Thymus (tissue), 11 donors: Measurements from ENCODE around the gene IFI35. TPM values are rescaled to one million over a fixed set of nuclear protein-coding genes. Genes with fewer than 3 reads are reported as not detected.

Experiments used
- DNase-seq, 9 donors: peaks; one replicate each; pipeline ENCODE4 v3.0.0-alpha.2; 2013; ENCODE audit warnings: low spot score in 9 of 9, low read depth in 6 of 9, missing footprints in 1 of 9
- H3K27ac ChIP-seq, 2 donors: one replicate each; pipeline ENCODE4 v1.5.1; 2013; ENCODE audit warnings: control low read depth in 1 of 2, low read depth in 1 of 2, low read length in 1 of 2, mild to moderate bottlenecking in 1 of 2, moderate library complexity in 1 of 2
- H3K27me3 ChIP-seq, 2 donors: one replicate each; pipeline ENCODE4 v1.5.1; 2013; ENCODE audit warnings: low read length in 1 of 2; ENCODE audit not compliant: control insufficient read depth in 2 of 2, insufficient read depth in 1 of 2
- H3K36me3 ChIP-seq, 2 donors: one replicate each; pipeline ENCODE4 v1.5.1; 2013; ENCODE audit warnings: low read length in 1 of 2, mild to moderate bottlenecking in 1 of 2, moderate library complexity in 1 of 2; ENCODE audit not compliant: control insufficient read depth in 2 of 2, insufficient read depth in 2 of 2
- H3K4me1 ChIP-seq, 2 donors: one replicate each; pipeline ENCODE4 v1.5.1; 2013; ENCODE audit warnings: low read length in 2 of 2; ENCODE audit not compliant: control insufficient read depth in 2 of 2, insufficient read depth in 2 of 2
- H3K4me3 ChIP-seq, 2 donors: one replicate each; pipeline ENCODE4 v1.5.1; 2013; ENCODE audit warnings: low read length in 2 of 2, control low read depth in 1 of 2, mild to moderate bottlenecking in 1 of 2
- H3K9me3 ChIP-seq, 2 donors: one replicate each; pipeline ENCODE4 v1.5.1; 2013; ENCODE audit warnings: low read length in 1 of 2, mild to moderate bottlenecking in 1 of 2; ENCODE audit not compliant: control insufficient read depth in 2 of 2, insufficient read depth in 1 of 2
- WGBS: extraction: QIAGEN DNeasy Blood & Tissue Kit; methylation state at CpG from one replicate; pipeline ENCODE4 v1.1.7; 2013; 5-methylcytosine and 5-hydroxymethylcytosine counted together
- polyA plus RNA-seq: library from polyadenylated mRNA; stranded (reverse); fragments of 200-250 nt; gene quantifications from one replicate; pipeline ENCODE4 v1.2.3, GENCODE V29; 2013
- total RNA-seq: library from RNA; stranded (reverse); fragments of 120-200 nt; gene quantifications from one replicate; pipeline ENCODE4 v1.2.4, GENCODE V29; 2013
- donor health status: healthy.

IFI35 gene
- total and polyA plus RNA-seq, 2 donors, result 47.6 to 53.1 TPM

GRCh38 chr17:43018932-43019331 is 12.3 kb downstream of the IFI35 start:
- Histone ChIP-seq H3K4me1 (peaks cover 27 to 42% of the 10 kb centered on the region in 2 donors), H3K27me3 (peaks cover 0 to 3% of the 10 kb centered on the region in 2 donors), H3K4me3 (peak overlapping the region in 1 of 2 donors; percentile 16), H3K27ac (peak overlapping the region; percentile 6 to 75), H3K9me3 (no peaks in the 10 kb centered on the region), H3K36me3 (peaks cover 28 to 36% of the 10 kb centered on the region in 2 donors)
- WGBS, result 11% methylated on average over 4 of the region's 4 CpGs
- peak in 3 of 9 donors; percentile 28 to 75 (median 33) for DNase-seq

DNA sequence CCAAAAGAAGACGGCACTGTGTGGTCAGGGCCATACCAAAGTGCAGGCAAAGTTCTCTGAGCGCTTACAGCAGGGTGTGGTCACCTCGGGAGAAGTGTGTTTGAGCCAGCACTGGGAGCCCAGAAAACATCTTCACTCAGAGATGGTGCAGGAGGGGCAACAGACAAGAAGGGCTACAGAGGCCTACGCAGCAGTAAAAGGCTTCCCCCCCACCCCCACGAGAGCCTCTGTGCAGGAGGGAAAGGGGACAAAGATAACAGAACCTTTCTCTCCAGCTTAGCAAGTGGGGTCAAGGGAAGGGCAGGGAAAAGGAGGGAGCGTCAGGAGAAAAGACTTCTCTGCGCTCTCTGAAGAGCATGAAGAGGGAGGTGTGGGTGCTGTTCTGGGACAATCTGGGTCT is 12.8 kb downstream of the IFI35 start:
- DNase-seq, result peak in 2 of 9 donors; percentile 17 to 22
- no peaks in the 10 kb centered on the region for H3K9me3 ChIP-seq
- H3K4me1 ChIP-seq, result peaks cover 29 to 45% of the 10 kb centered on the region in 2 donors
- H3K27ac ChIP-seq, result peak overlapping the region in 1 of 2 donors; percentile 75
- H3K27me3 ChIP-seq, result peaks cover 0 to 4% of the 10 kb centered on the region in 2 donors
- H3K36me3 ChIP-seq, result peaks cover 23 to 31% of the 10 kb centered on the region in 2 donors
- H3K4me3 ChIP-seq, result peak overlapping the region in 1 of 2 donors; percentile 16
- WGBS, result 51% methylated on average over 7 of the region's 7 CpGs

DNA sequence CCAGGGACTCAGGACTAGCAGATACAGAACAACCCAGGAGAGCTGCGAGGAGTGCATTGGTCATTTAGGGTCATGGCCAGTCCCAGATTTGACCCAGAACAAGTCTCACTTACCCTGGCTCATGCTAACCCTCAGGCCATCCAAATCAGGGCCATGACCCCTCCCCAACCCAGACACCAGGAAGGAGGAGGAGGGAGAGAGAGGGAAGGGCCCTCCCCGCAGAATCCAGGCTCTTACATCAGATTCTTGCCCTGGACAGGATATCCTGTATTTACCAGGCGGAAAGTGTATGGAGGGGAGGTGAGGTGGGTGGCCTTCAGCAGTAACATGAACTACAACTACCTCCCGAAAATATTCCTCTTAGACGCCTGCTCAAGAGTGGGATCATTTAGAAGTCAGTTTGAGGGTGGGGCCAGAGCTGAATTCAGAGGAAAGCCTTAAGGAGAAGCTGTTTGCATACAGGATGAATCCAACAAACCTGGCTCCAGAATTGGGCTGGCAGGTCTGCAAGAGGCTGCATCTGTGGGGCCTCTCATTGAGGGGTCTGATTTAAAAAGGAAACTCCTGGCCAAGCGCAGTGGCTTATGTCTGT is 13.5 kb downstream of the IFI35 start:
- Histone ChIP-seq H3K27ac (peak overlapping the region in 1 of 2 donors; percentile 75), H3K9me3 (no peaks in the 10 kb centered on the region), H3K4me1 (peaks cover 29 to 50% of the 10 kb centered on the region in 2 donors), H3K4me3 (no peak overlapping the region), H3K27me3 (peaks cover 0 to 10% of the 10 kb centered on the region in 2 donors), H3K36me3 (peaks cover 17 to 24% of the 10 kb centered on the region in 2 donors)
- DNase-seq, result no peak
- WGBS, result 86% methylated on average over 6 of the region's 6 CpGs

DNA sequence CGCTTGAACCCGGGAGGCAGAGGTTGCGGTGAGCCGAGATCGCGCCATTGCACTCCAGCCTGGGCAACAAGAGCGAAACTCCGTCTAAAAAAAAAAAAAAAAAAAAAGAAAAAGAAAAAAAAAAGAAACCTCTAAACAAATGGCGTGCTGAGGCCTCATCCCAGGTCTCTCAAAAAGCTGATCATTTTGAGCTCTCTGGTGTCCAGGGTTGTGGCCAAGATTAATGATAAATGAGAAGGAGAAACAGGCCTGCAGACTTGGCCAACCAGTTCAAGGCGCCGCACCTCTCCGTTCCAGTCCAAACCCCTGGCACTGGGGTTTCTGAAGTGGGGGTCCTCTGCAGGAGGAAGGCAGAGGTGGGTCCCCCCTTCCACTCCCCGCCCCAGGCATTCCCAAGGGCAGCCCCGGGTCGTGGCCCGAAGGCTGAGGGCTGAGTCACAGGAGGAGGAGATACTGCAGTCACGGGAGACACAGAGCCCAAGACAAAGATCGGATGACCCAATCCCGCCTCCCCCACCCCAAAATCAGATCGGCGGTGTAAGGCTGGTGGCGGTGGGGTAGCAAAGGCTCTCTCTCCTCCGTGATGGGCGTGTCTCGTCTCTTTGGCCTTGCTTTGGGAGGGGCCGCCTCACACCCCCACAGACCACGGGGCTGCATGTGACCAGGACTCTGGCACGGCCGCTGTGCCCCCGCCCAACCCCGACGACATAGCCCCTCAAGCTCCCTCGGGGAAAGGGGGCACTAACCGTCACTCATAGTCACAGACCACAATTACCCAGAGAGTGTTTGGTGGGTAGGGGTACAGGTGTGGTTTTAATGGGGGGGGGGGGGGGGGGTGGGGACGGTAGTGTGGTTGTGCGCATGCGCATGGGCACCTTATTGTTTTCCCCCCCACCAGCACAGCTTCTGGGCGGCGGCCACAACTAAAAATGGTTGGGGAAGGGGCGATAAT is 14.5 kb downstream of the IFI35 start:
- peak in 3 of 9 donors; percentile 35 to 51 (median 35) for DNase-seq
- peaks cover 29 to 50% of the 10 kb centered on the region in 2 donors for H3K4me1 ChIP-seq
- H3K27me3 ChIP-seq, result peaks cover 0 to 19% of the 10 kb centered on the region in 2 donors
- no peaks in the 10 kb centered on the region for H3K9me3 ChIP-seq
- H3K4me3 ChIP-seq, result peak overlapping the region; percentile 76 to 90
- peak overlapping the region; percentile 31 to 37 for H3K27ac ChIP-seq
- WGBS, result 36% methylated on average over 39 of the region's 40 CpGs
- peaks cover 8 to 15% of the 10 kb centered on the region in 2 donors for H3K36me3 ChIP-seq

GRCh38 chr17:43021741-43022512 is 15.3 kb downstream of the IFI35 start, which contains the start of gene VAT1:
VAT1 (minus strand) TSS chr17:43022385; CDS start chr17:43022322, 63 bp downstream.
- no peaks in the 10 kb centered on the region for H3K9me3 ChIP-seq
- H3K27me3 ChIP-seq, result peaks cover 0 to 21% of the 10 kb centered on the region in 2 donors
- peaks cover 0 to 9% of the 10 kb centered on the region in 2 donors for H3K36me3 ChIP-seq
- peak within 1 kb of the TSS; percentile 76 to 90 for H3K4me3 ChIP-seq
- H3K4me1 ChIP-seq, result peaks cover 29 to 50% of the 10 kb centered on the region in 2 donors
- under 1% methylated on average over 80 of the region's 80 CpGs for WGBS
- H3K27ac ChIP-seq, result peak within 1 kb of the TSS; percentile 51 to 64
- DNase-seq, result peak in 6 of 9 donors; percentile 33 to 76 (median 68)

GRCh38 chr17:43024407-43025289 is 18.1 kb downstream of the IFI35 start, which contains the start of gene RND2:
RND2 (plus strand) TSS chr17:43025231; CDS start chr17:43025348, 117 bp downstream.
- Histone ChIP-seq H3K4me3 (peak within 1 kb of the TSS; percentile 48 to 66), H3K27ac (peak within 1 kb of the TSS; percentile 2 to 68), H3K27me3 (peaks cover 0 to 23% of the 10 kb centered on the region in 2 donors), H3K36me3 (no peaks in the 10 kb centered on the region), H3K9me3 (no peaks in the 10 kb centered on the region), H3K4me1 (peaks cover 12 to 29% of the 10 kb centered on the region in 2 donors)
- DNase-seq, result peak in 6 of 9 donors; percentile 48 to 85 (median 71)
- under 1% methylated on average over 61 of the region's 61 CpGs for WGBS

GRCh38 chr17:43025290-43025657 is 18.7 kb downstream of the IFI35 start:
- H3K36me3 ChIP-seq, result no peaks in the 10 kb centered on the region
- no peaks in the 10 kb centered on the region for H3K9me3 ChIP-seq
- H3K27me3 ChIP-seq, result peaks cover 0 to 23% of the 10 kb centered on the region in 2 donors
- peak overlapping the region in 1 of 2 donors; percentile 66 for H3K4me3 ChIP-seq
- peak in 2 of 9 donors; percentile 13 to 18 for DNase-seq
- H3K4me1 ChIP-seq, result peaks cover 7 to 23% of the 10 kb centered on the region in 2 donors
- H3K27ac ChIP-seq, result no peak overlapping the region
- WGBS, result 7% methylated on average over 27 of the region's 27 CpGs
